ENCODE results near the gene NOTCH2.
A peak's percentile ranks its signal among the peaks of the same experiment; 100 is the strongest.

Gene NOTCH2

DNA sequence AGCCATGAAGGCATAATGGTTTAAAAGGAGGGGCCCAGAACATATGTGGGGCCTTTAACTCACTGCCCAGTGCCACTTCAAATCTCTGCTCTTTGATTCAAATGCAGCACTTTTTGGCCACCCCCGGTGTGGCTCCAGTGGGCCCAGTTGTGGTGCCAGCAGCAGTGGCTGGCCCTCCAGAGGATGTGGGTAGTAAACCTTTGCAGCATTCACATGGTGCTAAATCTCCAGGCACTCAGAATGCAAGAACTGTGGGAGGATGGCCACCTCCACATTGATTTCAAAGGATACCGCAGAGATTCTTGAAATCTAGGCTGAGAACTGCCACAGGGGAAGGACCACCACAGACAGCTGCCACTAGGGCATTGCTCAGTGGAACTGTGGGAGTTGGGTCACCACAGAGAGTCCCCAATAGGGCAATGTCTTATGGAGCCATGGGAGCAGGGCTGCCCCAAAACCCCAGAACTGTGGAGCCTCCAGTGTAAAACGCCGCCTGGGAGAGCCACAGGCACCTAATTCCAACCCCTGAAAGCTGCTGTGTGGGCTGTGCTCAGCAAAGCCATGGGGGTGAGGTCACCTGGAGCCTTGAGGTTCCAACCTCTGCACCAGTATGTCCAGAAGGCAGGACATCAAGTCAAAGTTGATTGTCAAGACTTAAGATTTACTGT lies 166.6 kb downstream of the NOTCH2 start:
- no peak for DNase-seq

DNA sequence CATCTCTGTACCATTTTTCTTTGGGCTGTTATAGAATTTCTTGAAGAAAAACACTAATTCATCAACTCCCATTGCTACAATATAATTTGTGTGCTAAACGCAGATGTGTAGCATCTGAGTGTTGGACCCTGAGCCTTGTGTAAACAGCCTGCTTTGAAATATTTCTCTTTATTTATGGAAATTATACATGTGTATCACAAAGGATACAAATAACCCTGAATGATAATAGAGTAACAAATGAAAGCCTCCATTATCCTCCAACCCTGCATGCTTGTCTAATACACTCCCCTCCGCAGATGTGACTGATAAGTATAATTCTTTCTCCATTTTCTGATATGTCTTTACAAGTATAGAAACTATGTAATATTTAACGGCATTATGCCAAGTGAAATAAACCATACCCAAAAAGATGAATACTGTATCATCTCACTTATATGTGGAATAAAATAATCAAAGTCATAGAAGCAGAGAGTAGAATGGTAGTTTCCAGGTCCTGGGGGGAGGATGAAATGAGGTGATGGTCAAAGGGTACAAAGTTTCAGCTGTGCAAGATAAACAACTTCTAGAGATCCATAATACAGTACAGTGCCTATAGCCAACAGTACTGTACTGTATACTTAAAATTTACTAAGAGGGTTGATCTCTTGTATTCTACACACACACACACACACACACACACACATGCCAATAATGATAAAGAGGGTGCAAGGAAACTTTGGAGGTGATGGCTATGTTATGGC lies 170.3 kb downstream of the NOTCH2 start:
- DNase-seq, result no peak

DNA sequence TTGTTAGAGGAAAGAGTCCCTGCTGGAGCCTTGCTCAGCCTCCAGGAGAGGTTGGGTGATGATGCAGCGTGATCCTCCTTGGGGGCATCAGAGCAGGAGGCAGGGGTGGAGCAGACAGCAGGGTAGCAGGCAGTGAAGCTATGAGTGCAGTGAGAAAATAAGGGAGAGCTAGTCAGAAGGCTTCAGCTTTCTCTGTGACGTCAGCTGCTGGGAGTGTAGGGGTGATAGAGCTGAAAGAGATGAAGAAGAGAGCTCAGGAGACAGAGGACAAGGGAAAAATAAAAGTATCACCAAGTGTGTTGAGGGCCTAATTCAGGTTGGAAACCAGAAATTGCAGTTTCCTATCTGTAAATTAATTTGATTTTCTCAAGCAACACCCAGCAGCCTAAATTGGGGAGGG lies 170.9 kb downstream of the NOTCH2 start:
- DNase-seq, result no peak

DNA sequence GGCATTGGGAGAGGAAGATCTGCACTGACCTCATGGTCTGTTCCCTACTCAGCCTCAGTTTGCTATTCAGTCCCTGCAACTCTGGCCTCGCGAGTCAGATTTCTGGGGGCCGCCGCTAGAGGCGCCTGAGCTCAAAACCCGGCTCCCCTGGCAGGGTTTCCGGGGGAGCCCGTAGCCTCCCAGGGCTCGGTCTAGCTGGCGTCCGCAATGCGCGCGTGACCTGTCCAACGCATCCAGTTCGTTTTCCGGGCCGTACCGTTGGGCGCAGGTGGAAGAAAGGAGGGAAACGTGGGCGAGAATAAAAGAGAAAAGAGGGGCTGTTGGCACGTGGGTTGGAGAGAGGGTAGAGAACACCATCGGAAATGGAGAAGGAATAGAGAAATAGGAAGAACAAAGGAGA lies 173.2 kb downstream of the NOTCH2 start, which contains the start of gene ADAM30:
ADAM30 (minus strand) TSS at position 213 of the 400 bp plus-strand sequence; CDS start at position 34, 179 bp downstream.
- no peak for DNase-seq

DNA sequence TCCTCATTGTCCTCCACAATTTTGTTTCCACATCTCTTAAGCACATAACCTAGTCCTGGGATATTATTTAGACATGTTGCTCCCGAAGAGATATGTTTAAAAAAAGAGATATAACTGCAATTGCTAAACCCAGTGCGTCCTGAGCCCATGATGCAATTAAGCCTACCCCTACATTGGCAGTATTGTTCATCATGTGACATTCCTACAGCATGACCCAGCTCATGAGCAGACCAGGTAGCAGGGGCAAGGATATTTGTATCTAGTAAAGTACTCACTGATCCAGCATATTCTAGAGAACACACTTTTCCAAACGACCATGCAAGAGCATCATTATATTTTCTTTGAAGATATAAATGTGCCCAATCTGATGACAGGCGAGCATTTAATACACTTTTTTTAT lies 174.4 kb downstream of the NOTCH2 start:
- DNase-seq, result no peak

DNA sequence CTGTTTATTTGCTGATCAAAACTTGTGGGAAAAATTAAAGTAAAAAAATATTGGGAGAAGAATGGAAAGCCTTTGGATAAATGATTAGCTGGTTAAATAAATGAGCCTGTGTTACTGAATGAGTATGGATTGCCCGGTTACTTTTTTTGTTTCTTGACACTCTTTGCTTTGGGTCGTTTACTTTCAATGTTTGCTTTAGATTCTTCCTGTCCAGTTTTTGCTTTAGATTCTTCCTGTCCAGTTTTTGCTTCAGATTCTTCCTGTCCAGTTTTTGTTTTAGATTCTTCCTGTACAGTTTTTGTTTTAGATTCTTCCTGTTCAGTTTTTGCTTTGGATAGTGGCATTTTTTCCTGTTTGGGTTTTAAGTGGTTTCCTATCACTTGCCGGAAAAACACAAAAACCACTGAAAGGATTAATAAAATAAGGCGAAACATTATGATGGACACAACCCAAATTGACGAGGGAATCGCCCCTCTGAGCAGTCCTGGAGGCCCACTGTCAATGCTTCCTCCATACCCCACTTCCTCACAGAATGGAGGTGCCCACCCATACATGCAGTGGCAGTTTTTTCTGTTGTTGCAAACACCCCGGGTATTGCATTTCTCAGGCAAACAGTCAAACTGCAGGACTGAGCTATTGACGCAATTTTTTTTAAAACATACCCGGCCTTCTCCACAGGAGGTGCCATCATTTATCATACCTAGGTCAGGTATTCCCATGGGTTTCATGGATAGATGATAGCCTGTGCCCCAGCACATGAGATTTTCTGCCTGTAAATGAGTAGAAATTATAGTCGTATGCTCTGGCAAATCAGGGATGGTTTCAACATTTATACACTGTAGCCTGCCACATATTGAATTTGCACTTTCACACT lies 175.4 kb downstream of the NOTCH2 start:
- no peak for DNase-seq

DNA sequence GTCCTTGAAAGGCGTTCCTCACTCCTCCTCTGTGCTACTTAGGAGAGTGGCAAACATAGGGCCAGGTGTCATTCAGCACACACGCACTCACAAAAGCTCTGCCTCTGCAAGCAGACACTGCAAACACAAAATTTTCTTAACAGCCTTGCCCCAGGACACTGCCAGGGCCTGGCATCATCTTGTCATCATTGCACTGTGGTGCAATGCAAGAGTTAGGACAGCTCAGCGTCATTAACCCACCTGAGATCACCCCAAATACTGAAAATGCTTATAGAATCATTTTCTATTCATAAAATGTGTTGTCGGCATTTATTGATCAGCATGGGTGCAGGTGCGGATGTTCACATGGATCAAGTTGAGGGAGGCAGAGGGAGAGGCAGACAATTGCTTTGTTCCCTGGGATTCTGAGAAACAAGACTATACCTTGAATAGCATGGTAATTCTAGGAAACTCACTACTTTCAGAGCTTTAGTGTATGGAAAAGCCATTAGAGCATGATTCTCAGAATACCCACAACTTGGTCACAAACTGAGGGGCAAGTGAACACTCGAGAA lies 176.1 kb downstream of the NOTCH2 start:
- DNase-seq, result no peak

DNA sequence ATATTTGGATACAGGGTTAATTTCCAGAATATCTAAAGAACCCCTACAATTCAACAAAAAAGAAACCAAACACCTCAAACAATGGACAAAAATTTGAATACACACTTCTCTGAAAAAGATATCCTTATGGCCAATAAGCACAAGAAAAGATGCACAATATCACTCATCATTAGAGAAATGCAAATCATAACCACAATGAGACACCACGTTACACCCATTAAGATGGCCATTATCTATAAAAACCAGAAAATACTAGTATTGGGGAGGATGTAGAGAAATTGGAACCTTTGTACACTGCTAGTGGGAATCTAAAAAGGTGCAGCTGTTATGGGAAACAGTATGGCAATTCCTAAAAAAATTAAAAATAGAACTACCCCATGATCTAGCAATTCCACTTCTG lies 178.1 kb downstream of the NOTCH2 start:
- DNase-seq, result no peak

DNA sequence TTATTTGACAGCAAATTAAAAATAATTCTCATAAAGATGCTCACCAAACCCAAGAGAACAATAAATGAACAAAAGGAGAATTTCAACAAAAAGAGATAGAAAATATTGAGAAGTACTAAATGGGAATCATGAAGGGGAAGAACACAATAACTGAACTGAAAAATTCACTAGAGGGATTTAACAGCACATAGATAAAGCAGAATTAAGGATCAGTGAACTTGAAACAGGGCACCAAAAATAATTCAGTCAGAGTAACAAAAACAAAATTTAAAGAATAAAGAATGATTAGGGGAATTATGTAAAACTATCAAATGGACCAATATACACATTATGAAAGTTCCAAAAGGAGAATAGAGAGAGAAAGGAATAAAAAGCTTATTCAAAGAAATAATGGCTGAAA lies 181.0 kb downstream of the NOTCH2 start:
- DNase-seq, result no peak

DNA sequence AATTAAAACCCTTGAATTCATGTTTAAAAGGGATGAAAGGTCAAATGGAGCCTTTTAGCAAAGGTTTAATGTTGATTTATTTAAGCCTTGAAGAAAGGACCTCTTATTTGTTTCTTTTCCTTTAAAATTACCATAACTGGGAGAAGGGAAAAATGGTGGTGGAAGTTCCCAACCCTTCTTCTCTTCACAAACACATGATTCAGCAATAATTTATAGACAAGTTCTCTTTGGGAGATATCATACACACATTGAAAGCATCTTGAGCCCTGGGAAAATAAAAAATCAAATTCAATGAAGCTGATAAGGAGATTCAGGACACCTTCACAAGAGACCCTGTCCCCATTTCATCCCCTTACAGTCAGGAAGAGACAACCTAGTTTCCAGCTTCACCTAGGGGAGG lies 182.0 kb downstream of the NOTCH2 start:
- DNase-seq, result no peak

DNA sequence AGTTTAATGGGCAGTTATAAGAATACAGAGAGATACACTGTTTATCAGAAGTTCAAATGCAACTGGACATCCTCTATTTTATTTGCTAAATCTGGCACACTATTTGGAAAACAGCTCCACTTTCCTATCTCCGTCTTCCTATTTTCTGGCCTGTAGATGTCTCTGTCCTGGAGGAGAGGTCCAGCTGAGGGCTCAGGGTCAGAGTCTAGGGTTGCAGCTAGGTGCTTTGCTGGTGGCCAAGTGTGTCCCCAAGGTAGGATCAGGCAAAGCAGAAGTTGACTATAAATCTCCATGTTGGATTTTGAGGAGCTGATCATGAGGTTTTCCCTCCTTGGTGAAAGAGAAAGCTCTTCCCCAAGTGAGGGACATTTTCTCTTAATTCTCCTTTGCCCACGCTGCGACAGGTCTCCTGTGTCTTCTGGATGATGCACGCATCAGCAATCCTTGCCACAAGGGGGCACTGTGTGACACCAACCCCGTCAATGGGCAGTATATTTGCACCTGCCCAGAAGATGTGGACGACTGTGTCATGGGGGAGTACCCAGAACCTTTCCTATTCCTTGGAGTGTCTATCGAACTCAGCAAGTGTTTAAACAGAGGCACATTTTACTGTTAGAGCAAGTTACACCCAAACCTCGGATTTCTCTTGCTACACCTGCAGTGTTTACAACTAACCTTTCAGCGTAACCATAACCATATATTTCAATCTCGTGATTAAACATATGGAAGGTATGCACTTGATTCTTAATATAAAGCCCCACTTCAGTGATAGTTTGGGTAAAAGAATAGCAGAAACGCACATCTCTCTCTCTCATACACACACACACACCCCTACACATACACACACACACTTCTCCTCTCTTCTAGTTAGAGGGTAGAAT lies 183.3 kb downstream of the NOTCH2 start:
- DNase-seq, result peak; percentile 46

DNA sequence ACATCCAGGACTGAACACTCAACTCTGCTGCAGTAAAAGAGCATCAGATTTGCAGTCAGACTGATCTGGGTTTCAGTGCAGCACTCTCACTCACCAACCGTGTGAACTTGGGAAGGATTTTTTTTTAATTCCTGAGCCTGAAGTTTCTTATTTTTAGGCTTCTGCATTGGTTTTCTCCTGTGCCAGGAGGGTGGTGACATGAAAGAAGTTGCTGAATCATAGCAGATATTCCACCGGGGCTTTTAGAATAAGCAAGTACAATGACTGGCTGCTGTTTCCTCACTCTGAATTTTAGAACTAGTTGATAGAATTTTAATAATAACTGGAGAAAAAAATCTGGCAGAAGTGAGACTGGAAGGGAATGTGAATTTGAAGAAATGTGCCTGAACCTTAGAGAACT lies 184.8 kb downstream of the NOTCH2 start:
- peak; percentile 32 for DNase-seq

DNA sequence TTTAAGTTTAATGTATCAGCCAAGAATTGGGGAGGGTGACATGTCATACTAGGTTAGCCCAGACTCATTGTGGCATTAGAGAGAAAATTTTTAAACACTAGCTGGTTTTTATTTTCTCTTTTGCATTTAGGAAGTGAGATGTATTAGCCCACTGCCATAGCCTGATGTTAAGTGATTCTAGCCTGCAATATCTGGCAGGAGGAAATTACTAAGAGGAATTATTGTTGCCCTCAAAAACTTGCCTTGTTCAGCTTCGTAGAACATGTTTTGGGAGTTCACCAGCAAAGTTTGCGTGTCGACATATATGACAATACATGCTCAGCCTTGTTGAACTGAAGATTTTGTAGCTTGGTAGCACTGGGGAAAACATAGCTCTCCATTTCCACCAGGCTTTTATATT lies 185.6 kb downstream of the NOTCH2 start:
- no peak for DNase-seq

DNA sequence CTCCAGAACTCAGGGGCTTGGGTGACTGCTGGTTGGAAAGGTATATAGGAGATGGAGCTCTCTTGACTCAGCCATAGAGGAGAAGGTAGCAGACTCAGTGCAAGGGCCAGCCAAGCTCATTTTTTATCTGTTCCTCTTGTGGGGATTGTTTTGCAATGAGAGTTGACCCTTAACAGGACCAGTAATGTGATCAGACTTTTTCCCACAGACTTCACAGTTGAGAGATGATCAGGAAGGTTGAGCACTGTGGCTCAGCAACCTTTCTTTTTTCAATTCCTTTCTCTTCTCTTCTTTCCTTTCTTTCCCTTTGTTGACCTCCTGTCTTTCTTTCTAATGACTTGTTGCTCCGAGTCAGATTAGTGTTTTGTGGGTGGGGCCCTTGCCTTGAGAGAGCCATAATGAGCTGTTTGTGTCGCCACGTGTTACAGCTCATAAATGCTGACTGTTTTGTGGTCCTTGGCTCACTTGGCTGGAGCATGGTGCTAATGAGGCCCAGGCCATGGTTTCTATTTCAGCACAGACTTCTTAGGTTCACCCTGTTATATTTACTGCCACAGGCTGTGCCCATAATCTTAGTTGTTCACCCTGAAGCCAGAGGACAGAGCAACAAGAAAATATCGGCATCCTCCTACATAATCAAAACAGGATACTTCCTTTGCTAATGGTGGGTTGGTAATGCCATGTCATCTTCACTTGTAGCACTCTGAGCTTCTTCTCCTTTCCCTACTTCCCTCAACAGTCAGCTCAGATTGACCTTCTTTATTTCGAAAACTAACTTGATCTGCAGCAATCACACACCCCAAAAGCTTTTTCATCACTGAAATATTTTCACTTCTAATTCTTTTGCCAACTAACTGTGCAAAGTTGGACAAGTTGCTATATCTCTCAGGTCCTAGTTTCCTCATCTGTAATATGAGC lies 187.1 kb downstream of the NOTCH2 start:
- no peak for DNase-seq

DNA sequence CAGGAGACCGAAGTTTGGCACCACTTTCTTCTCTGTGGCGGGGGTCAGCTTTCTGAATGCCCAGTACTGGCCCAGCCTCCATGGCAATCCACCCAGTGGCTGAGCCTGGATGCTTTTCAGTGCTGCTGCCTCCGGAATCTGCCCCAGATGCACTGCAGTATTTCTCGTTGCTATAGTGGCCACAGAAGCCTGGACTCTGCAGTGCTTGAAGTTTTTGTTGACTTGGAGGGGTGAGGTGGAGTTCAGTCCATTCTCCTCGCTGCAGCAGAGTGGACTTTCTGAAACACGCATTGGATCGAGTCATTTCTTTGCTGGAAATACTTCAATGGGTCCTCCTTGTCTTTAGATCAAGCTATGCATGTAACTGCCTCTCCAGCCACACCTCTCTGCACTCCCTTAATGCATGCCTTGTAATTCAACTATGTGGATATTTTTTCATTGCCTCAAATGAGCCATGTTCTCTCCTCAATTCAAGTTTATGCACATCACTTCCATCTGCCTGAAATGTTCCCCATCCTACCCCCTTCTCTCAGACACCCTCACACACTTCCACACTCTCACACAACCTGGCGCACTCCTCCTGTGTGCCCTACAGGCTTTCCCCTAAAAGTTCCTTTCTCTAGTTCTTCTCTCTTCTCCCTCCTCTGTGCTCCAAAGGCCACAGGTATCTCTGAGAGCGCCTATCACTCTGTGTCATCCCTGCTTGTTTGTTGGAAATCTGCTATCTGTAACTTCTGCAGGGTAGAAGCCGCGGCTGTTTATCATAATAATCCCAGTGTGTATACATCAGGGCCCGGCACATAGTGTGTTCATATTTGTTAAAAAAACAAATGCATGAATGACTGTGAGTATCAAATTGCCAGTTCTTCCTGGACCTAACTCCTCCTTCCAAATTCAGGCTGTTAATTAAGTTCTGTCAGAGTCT lies 189.7 kb downstream of the NOTCH2 start:
- DNase-seq, result no peak

DNA sequence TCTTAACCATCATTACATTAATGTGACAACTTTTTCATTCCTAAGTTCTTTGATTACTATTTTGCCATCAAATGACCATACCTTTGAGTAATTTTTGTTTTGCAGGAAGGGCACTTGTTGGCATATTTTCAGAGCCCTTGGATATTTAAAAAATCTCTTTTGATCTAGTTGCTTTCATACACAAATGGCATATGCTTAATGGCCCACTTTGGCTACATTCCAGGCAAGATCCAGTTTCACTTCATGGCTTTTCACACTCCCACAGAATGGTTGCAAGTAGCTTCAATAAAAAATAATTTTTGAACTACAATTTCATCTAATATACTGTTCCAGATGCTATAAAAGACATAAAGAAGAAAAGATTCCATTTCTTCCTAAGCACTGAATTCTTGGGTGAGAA lies 191.3 kb downstream of the NOTCH2 start:
- DNase-seq, result no peak

DNA sequence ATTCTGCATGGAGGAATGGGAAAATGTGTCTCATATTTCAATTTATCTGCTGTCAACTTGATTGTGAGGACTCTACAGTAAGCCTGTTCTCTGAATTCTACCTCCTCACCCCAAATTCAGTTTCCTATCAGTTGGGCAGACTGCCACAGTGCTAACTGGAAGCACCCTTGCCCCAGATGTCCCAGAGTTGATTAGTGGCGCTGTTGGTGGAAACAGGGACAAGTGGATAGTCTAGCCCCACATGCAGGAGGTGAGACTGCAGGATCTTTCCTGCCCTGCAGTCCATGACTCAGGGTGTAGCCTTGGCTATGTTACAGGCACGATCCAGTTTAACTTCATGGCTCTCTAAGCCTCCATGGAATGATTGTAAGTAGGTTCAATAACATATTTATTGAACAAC lies 195.3 kb downstream of the NOTCH2 start:
- DNase-seq, result no peak

DNA sequence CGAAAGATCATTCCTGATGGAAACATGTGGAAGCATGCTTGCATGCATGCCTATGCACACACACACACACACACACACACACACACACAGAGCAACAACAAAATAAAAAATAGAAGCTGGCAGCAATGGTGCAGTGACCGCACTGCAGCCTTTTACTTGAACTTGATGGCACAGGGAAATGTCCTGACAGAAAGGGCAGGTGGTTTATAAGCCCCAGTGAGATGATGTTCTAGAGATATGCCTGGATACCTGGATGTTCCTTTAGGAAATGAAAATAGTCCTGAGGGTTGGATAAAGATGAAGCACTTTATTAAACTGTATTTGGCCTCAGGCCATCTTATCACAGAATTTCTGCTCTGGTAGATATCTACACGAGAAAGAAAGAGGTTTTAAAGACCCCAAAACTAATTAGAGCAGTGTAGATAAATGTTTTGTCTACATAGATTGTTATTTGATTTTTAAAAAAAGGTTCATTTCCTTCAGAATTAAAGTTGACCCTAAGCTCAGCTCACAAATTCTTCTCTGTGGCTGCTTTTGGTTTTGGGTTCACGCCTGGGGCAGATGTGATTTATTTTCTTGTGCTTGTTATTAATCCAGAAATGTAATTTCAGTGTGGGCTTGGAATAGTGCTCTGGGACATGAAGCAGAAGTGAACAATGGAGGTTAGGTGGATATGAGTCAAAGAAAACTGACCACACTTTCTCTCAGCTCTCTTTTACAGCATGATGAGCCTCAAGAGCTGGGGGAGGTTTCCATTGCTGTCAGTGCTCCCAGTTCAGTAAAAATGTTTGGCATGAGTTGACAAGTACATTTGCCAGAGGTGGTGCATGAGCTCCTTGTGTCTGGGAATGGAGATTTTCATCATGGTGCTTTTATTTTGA lies 196.1 kb downstream of the NOTCH2 start:
- DNase-seq, result peak; percentile 94

DNA sequence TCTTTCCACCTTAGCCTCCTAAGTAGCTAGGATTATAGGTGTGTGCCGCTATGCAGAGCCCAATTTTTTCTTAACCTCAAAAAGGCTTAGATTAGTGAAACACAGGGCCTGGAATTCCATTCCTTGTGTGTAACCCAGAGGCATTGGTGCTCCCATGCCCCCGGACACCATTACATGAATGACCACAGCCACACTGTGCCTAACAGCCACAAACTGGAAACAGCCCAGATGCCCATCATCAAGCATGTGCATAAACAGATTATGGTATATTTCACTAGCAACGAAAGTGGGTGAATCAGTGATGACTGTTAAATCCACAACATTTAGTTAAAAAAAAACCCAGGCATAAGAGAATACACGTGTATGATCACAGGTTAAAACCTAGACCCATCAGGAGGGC lies 197.6 kb downstream of the NOTCH2 start:
- DNase-seq, result peak; percentile 48
